ENCODE data around the gene CXCL13. TPM values are rescaled to one million over a fixed set of nuclear protein-coding genes. Genes with fewer than 3 reads are reported as not detected.
"Not testable (repeated sequence)": the region's sequence is repeated elsewhere in the genome, so short reads cannot be mapped to it uniquely, and the experiment has no call there.

The CXCL13 gene
- polyA plus RNA-seq, 1 experiment = not detected

- no peak overlapping the region for H3K4me3 ChIP-seq (ENCODE audit: low read depth, low read length)
- no peak for TF ChIP-seq CTCF (IDR thresholded peaks at IDR 0.05; ENCODE audit: insufficient read depth, low read depth, low read length)
- H3K27me3 ChIP-seq (ENCODE audit: control insufficient read depth, insufficient read depth, low read length) = no peaks in the 10 kb centered on the region
- POLR2A ChIA-PET = no interaction called here
- CTCF ChIA-PET = no interaction called here
- no peaks in the 10 kb centered on the region for H3K36me3 ChIP-seq (ENCODE audit: control insufficient read depth, insufficient read depth, low read length)
- DNase-seq (ENCODE audit: low read depth) = no peak
Observed at GRCh38 chr4:77567549-77567948, 38.1 kb upstream of the CXCL13 start.

GRCh38 chr4:77570508-77571214, 35.0 kb upstream of the CXCL13 start:
- POLR2A ChIA-PET; H3K4me3 ChIP-seq (ENCODE audit: low read depth, low read length); H3K36me3 ChIP-seq (ENCODE audit: control insufficient read depth, insufficient read depth, low read length); H3K27me3 ChIP-seq (ENCODE audit: control insufficient read depth, insufficient read depth, low read length); DNase-seq (ENCODE audit: low read depth): not testable (repeated sequence)
- CTCF ChIA-PET = interaction anchor here (1.0 kb wide), 1 partner anchor 13 kb away, joined by 3 read pairs; no protein-coding TSS in a partner anchor

- POLR2A ChIA-PET = no interaction called here
Observed at GRCh38 chr4:77576351-77576750, 29.3 kb upstream of the CXCL13 start.

GRCh38 chr4:77578145-77578544, 27.5 kb upstream of the CXCL13 start:
- no peak overlapping the region for H3K4me3 ChIP-seq (ENCODE audit: low read depth, low read length)
- no peaks in the 10 kb centered on the region for H3K36me3 ChIP-seq (ENCODE audit: control insufficient read depth, insufficient read depth, low read length)
- TF ChIP-seq CTCF (IDR thresholded peaks at IDR 0.05; ENCODE audit: insufficient read depth, low read depth, low read length) = 0 out of 2 replicates have a peak, but pooled peaks have one; percentile 5
- ChIA-PET POLR2A (no interaction called here), CTCF (interaction anchor here (1.0 to 2.1 kb wide), 3 partner anchors 14 to 104 kb away, joined by 3 to 6 read pairs (median 4); no protein-coding TSS in a partner anchor)
- H3K27me3 ChIP-seq (ENCODE audit: control insufficient read depth, insufficient read depth, low read length) = no peaks in the 10 kb centered on the region
- DNase-seq (ENCODE audit: low read depth) = no peak

More at GRCh38 chr4:77576351-77576750, 29.3 kb upstream of the CXCL13 start:
- CTCF ChIA-PET = interaction anchor here (1.4 to 2.0 kb wide), 2 partner anchors 14 to 25 kb away, joined by 4 to 12 read pairs; no protein-coding TSS in a partner anchor
- TF ChIP-seq CTCF (IDR thresholded peaks at IDR 0.05; ENCODE audit: insufficient read depth, low read depth, low read length) = no peak
- no peaks in the 10 kb centered on the region for H3K36me3 ChIP-seq (ENCODE audit: control insufficient read depth, insufficient read depth, low read length)
- no peaks in the 10 kb centered on the region for H3K27me3 ChIP-seq (ENCODE audit: control insufficient read depth, insufficient read depth, low read length)
- H3K4me3 ChIP-seq (ENCODE audit: low read depth, low read length) = no peak overlapping the region
- no peak for DNase-seq (ENCODE audit: low read depth)

GRCh38 chr4:77579406-77580076, 26.1 kb upstream of the CXCL13 start:
- ChIA-PET CTCF (interaction anchor here (0.6 to 2.1 kb wide), 9 partner anchors 14 to 222 kb away, joined by 3 to 8 read pairs (median 3); no protein-coding TSS in a partner anchor), POLR2A (no interaction called here)
- H3K36me3 ChIP-seq (ENCODE audit: control insufficient read depth, insufficient read depth, low read length) = no peaks in the 10 kb centered on the region
- DNase-seq (ENCODE audit: low read depth) = peak; percentile 63
- no peak for TF ChIP-seq CTCF (IDR thresholded peaks at IDR 0.05; ENCODE audit: insufficient read depth, low read depth, low read length)
- no peaks in the 10 kb centered on the region for H3K27me3 ChIP-seq (ENCODE audit: control insufficient read depth, insufficient read depth, low read length)
- no peak overlapping the region for H3K4me3 ChIP-seq (ENCODE audit: low read depth, low read length)

All from BJ (cell line).